ENCODE measurements around the gene ACTN3.
"Not testable (repeated sequence)": the region's sequence is repeated elsewhere in the genome, so short reads cannot be mapped to it uniquely, and the experiment has no call there.

Gene ACTN3

DNA sequence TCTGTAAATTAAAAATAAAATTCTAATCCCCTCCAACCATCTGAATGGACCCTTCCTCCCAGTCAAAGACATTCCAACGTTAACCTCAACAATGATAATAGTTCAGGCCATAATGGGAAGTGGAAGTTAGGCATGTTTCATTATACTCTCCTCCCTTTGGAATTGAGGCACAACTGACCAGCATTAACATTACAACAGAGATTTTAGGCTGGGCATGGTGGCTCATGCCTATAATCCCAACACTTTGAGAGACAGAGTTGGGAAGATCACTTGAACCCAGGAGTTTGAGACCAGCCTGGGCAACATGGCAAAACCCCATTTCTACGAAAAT lies 24.1 kb downstream of the ACTN3 start:
- H3K9ac ChIP-seq, result no peak overlapping the region
- H3K4me3 ChIP-seq, result no peak overlapping the region

DNA sequence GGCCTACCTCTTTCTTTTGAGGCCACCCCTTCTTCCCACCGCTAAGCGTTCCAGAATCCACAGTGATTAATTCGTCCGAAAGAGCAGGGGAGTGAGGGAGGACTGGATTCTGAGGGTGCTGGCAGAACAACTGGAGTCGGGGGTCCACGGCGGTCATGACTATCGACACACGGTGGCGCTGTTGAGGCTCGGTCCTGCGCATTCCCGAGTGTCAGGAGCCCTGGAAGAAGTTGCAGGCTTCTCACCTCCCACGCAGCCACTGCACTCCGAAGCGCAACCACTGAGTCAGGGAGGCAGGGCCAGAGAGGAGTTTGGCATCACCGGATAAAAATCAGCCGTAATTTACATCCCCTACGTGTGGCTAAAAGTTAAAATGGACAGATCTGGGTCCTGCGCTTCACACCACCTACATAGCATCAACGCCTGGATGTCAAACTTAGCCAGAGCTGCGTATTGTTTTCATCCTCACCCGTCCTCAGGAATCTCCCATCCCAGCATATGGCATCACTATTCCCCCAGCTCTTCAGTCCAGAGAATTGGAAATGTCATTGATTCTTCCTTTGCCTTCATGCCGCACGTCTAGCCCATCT lies 32.4 kb downstream of the ACTN3 start:
- no peak for TF ChIP-seq Cebpa-rat (IDR thresholded peaks at IDR 0.05)
- H3K4me1 ChIP-seq, result no peaks in the 10 kb centered on the region
- H3K9ac ChIP-seq, result no peak overlapping the region
- no peaks in the 10 kb centered on the region for H3K36me3 ChIP-seq
- no peak overlapping the region for H3K4me3 ChIP-seq
- no peak overlapping the region for H3K27ac ChIP-seq
- peaks cover 27% of the 10 kb centered on the region for H3K9me3 ChIP-seq
- no peak overlapping the region for H3K4me2 ChIP-seq
- no peaks in the 10 kb centered on the region for H4K20me1 ChIP-seq
- H3K27me3 ChIP-seq, result no peaks in the 10 kb centered on the region

More for the DNA sequence above, 24.1 kb downstream of the ACTN3 start:
- H3K4me1 ChIP-seq, result peaks cover 13% of the 10 kb centered on the region
- peaks cover 39% of the 10 kb centered on the region for H3K27me3 ChIP-seq
- TF ChIP-seq Cebpa-rat (IDR thresholded peaks at IDR 0.05), result no peak
- no peaks in the 10 kb centered on the region for H4K20me1 ChIP-seq
- peaks cover 24% of the 10 kb centered on the region for H3K9me3 ChIP-seq
- no peak overlapping the region for H3K27ac ChIP-seq
- H3K4me2 ChIP-seq, result no peak overlapping the region
- no peaks in the 10 kb centered on the region for H3K36me3 ChIP-seq

DNA sequence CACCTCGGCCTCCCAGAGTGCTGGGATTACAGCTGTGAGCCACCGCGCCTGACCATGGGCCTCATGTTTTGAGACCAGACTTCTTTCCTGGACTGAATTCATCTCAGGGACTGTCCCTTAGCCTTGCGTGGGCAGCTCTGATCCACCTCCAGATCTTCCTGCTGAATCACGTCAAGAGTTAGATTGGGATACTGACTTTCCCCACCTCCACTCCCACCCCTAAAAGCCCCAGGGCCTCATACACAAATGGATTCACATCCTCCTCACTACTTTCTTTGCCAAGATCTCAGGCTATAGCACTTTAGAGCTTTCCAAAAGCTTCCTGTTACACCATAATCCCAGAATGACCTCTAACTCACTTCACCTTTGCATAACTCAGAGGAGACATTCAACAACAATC lies 34.1 kb downstream of the ACTN3 start:
- H3K4me2 ChIP-seq, result no peak overlapping the region
- no peak for TF ChIP-seq Cebpa-rat (IDR thresholded peaks at IDR 0.05)

DNA sequence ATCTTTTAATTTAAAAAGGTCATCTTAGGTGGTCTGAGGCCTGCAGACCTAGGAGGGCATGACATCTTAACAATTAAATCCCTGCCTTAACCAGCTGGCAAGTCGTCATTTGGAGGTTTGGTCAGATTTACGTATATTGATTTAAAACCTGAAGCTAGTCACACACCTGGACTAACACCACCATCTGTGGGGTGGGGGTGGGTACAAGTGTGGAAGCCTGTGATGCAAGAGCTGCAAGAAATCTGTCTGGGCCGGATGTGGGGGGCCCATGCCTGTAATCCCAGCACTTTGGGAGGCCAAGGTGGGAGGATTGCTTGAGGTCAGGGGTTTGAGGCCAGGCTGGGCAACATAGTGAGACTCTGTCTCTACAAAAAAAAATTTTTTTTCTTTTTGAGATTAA lies 34.6 kb downstream of the ACTN3 start:
- no peak overlapping the region for H3K4me2 ChIP-seq
- H3K27ac ChIP-seq, result no peak overlapping the region
- no peak for TF ChIP-seq Cebpa-rat (IDR thresholded peaks at IDR 0.05)
- no peak overlapping the region for H3K9ac ChIP-seq
- H4K20me1 ChIP-seq, result no peaks in the 10 kb centered on the region
- no peaks in the 10 kb centered on the region for H3K27me3 ChIP-seq
- peaks cover 21% of the 10 kb centered on the region for H3K9me3 ChIP-seq
- no peak overlapping the region for H3K4me3 ChIP-seq
- H3K36me3 ChIP-seq, result no peaks in the 10 kb centered on the region
- H3K4me1 ChIP-seq, result no peaks in the 10 kb centered on the region

More for the DNA sequence above, 34.1 kb downstream of the ACTN3 start:
- no peak overlapping the region for H3K9ac ChIP-seq
- no peak overlapping the region for H3K27ac ChIP-seq
- no peaks in the 10 kb centered on the region for H3K36me3 ChIP-seq
- H3K4me3 ChIP-seq, result no peak overlapping the region
- H4K20me1 ChIP-seq, result no peaks in the 10 kb centered on the region
- H3K4me1 ChIP-seq, result no peaks in the 10 kb centered on the region
- H3K27me3 ChIP-seq, result no peaks in the 10 kb centered on the region
- peaks cover 21% of the 10 kb centered on the region for H3K9me3 ChIP-seq

DNA sequence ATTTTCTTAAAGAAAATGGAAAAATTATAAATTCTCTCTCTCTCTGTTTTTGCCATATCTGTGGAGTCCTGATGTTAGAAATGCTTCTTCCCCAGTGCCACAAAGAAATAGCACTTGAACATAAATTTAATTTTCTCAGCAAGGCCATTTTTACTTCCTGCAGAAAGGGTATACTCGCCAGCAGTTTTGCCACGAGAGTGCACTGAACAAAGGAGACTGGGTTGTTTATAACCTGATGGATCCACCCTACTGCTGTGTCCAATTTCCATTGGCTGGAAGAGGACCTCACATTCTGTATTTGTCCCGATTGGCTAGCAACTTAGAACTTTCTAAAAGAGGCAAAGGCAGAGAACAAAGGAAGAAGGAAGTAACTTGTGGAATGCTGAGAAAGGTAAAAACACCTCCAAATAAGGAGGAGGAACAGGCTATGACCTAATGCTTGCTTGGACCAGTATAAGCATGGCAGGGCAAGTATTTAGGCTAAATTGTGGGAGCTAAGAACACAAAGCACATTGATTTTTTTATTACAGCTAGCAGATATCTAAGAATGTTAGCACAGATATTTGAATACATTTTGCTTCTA lies 36.0 kb downstream of the ACTN3 start:
- H3K27ac ChIP-seq, H3K4me1 ChIP-seq, H3K9ac ChIP-seq, H3K27me3 ChIP-seq, H3K4me3 ChIP-seq, H3K36me3 ChIP-seq, H3K4me2 ChIP-seq, H4K20me1 ChIP-seq: not testable (repeated sequence)
- H3K9me3 ChIP-seq, result peaks cover 21% of the 10 kb centered on the region

DNA sequence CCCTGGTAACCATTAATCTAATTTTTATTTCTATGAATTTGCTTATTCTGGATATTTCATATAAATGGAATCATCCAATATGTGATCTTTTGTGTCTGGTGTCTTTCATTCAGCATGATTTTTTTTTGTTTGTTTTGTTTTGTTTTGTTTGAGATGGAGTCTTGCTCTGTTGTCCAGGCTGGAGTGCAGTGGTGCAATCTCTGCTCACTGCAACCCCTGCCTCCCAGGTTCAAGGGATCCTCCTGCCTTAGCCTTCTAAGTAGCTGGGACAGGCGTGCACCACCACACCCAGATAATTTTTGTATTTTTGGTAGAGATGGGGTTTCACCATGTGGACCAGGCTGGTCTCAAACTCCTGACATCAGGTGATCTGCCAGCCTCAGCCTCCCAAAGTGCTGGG lies 38.7 kb downstream of the ACTN3 start:
- not testable (repeated sequence) for H3K4me3 ChIP-seq, H3K9ac ChIP-seq, H3K27ac ChIP-seq, H3K4me1 ChIP-seq, H3K36me3 ChIP-seq, H4K20me1 ChIP-seq, H3K4me2 ChIP-seq, H3K27me3 ChIP-seq
- H3K9me3 ChIP-seq, result peaks cover 33% of the 10 kb centered on the region

DNA sequence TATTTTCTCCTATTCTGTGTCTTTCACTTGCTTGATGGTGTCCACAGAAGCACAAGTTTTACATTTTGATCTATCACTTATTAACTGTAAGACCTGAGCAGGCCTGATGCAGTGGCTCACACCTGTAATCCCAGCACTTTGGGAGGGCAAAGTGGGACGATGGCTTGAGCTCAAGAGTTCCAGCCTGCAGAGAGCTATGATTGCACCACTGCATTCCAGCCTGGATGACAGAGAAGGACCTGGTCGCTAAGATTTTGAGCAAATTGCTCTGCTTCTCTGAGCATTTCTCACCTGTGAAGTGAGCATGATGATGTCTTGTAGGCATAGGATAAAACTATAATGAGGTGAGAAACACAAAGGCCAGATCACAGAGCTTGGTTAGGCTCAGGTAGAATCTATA lies 39.4 kb downstream of the ACTN3 start:
- H3K36me3 ChIP-seq, result no peaks in the 10 kb centered on the region
- TF ChIP-seq Cebpa-rat (IDR thresholded peaks at IDR 0.05), result no peak
- no peak overlapping the region for H3K27ac ChIP-seq
- no peaks in the 10 kb centered on the region for H4K20me1 ChIP-seq
- no peaks in the 10 kb centered on the region for H3K27me3 ChIP-seq
- no peak overlapping the region for H3K4me3 ChIP-seq
- H3K4me1 ChIP-seq, result peaks cover 6% of the 10 kb centered on the region
- H3K9ac ChIP-seq, result no peak overlapping the region
- no peak overlapping the region for H3K4me2 ChIP-seq
- H3K9me3 ChIP-seq, result peaks cover 39% of the 10 kb centered on the region

DNA sequence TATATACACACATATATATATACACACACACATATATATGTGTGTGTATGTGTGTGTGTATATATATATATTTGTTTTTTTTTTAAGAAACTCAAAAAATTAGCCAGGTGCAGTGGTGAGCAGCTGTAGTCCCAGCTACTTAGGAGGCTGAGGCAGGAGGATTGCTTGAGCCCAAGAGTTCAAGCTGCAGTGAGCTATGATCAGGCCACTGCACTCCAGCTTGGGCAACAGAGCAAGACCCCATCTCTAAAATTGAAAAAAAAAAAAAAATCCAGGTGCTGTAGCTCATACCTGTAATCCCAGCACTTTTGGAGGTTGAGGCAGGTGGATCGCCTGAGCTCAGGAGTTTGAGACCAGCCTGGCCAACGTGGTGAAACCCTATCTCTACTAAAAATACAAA lies 42.6 kb downstream of the ACTN3 start:
- H3K27ac ChIP-seq, H3K4me2 ChIP-seq: not testable (repeated sequence)

DNA sequence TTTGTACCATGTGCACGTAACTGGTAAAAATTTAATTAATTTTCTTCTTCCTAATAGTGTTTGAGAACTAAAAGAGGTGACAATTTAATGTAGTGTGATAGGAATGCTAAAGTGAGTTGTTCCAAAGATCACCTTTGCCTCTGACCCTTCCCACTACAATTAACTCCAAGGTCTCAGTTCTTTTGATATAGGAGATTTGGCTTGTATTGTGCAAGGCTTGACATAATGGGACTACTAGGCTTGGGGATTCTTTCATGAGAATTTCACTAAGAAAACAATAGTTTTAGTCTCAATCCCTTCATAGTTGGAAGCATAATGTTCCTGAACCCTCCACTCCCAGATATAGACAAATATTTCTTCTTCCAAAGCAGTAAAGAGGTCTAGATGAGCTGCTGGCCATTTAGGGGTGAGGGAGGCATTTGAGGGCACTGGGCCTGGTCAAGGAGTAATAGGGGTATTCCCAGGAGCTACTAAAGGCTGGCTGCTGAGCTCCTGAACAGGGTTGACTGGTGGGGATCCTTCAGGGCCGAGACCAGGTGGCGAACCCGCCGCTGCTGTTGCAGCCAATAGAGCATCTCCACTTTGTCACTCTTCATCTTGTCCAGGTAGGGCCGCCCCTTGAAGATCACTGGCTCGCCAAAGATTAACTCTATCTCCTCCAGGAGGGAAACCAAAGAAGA lies 43.4 kb downstream of the ACTN3 start:
- H3K36me3 ChIP-seq, result no peaks in the 10 kb centered on the region
- H3K4me2 ChIP-seq, result peak overlapping the region; percentile 99; the same call in 1 of the 2 replicates
- peaks cover 9% of the 10 kb centered on the region; the same call in 1 of the 2 replicates for H4K20me1 ChIP-seq
- H3K9me3 ChIP-seq, result peaks cover 17% of the 10 kb centered on the region
- H3K27me3 ChIP-seq, result no peaks in the 10 kb centered on the region
- peaks cover 42% of the 10 kb centered on the region for H3K4me1 ChIP-seq
- H3K9ac ChIP-seq, result no peak overlapping the region
- H3K4me3 ChIP-seq, result no peak overlapping the region
- TF ChIP-seq Cebpa-rat (IDR thresholded peaks at IDR 0.05), result no peak
- H3K27ac ChIP-seq, result no peak overlapping the region

More for the DNA sequence above, 42.6 kb downstream of the ACTN3 start:
- H3K27me3 ChIP-seq, H4K20me1 ChIP-seq, H3K4me3 ChIP-seq, H3K36me3 ChIP-seq, H3K9ac ChIP-seq: not testable (repeated sequence)
- H3K9me3 ChIP-seq, result peaks cover 17% of the 10 kb centered on the region
- peaks cover 34% of the 10 kb centered on the region for H3K4me1 ChIP-seq

DNA sequence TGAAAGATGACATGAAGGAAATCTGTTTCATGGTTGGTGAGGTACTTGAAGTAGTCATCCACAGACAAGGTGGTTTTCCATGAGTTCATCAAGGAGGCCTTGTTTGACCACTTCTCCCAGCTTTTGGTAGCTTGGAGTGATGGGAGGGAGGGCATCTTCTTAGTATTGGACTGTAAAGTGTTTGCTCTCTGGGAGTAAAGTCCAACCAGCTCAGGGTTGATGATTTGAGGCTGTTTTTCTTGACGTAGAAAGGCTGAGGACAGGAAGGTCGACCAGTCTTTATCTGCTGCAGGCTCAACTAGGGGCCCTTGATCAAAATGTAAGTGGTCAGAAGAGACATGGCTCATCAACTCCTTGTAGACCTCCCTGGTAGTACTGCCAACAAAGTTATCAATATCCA lies 44.5 kb downstream of the ACTN3 start:
- Histone ChIP-seq H3K4me2 (peak overlapping the region; percentile 99), H3K9ac (no peak overlapping the region), H3K4me3 (no peak overlapping the region), H3K4me1 (peaks cover 53% of the 10 kb centered on the region), H4K20me1 (peaks cover 20% of the 10 kb centered on the region), H3K27me3 (no peaks in the 10 kb centered on the region), H3K27ac (0 out of 2 replicates have a peak overlapping the region, but pooled peaks have one; percentile 84), H3K36me3 (no peaks in the 10 kb centered on the region), H3K9me3 (peaks cover 17% of the 10 kb centered on the region)
- TF ChIP-seq Cebpa-rat (IDR thresholded peaks at IDR 0.05), result no peak
